Kasumi-1 (cell line): ENCODE data around the gene ARID2.

Experiments used
- DNase-seq, 2 experiments: peaks; one replicate each; lab custom pipeline; 2025; lab: John Stamatoyannopoulos, UW

The ARID2 gene

GRCh38 chr12:45938566-45938965, 209.1 kb downstream of the ARID2 start:
- DNase-seq: no peak

- DNase-seq: no peak
Observed at GRCh38 chr12:45939759-45940158, 210.3 kb downstream of the ARID2 start.

- no peak for DNase-seq
Observed at GRCh38 chr12:45944771-45945170, 215.3 kb downstream of the ARID2 start.

- DNase-seq: no peak
Observed at GRCh38 chr12:45946435-45946834, 216.9 kb downstream of the ARID2 start.

GRCh38 chr12:45948546-45948945, 219.0 kb downstream of the ARID2 start:
- no peak for DNase-seq
